SKM-1 (cell line): ENCODE data around the gene PSMD5.
A peak's percentile ranks its signal among the peaks of the same experiment; 100 is the strongest.
"Not testable (repeated sequence)": the region's sequence is repeated elsewhere in the genome, so short reads cannot be mapped to it uniquely, and the experiment has no call there.

Experiments
- DNase-seq: peaks from one replicate; lab custom pipeline; 2025; ENCODE audit not compliant: unreplicated experiment; lab: John Stamatoyannopoulos, UW

Gene PSMD5

DNA sequence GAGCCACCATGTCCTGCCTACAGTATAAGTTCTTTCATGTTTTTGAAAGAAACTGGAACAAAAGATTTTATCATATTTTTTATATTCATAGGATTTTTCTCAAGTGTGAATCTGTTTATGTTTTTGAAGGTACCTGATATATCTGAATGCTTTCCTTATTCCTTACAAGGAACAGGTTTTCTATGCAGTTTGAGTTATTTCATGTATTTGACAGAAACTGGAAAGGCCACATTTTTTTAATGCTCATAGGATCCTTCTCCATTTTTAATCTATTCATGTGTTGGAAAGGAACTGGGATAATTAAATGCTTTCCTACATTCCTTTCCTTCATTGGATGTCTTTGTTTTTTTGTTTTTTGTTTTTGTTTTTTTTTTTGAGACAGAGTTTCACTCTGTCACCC is 33.8 kb downstream of the PSMD5 start:
- no peak for DNase-seq

DNA sequence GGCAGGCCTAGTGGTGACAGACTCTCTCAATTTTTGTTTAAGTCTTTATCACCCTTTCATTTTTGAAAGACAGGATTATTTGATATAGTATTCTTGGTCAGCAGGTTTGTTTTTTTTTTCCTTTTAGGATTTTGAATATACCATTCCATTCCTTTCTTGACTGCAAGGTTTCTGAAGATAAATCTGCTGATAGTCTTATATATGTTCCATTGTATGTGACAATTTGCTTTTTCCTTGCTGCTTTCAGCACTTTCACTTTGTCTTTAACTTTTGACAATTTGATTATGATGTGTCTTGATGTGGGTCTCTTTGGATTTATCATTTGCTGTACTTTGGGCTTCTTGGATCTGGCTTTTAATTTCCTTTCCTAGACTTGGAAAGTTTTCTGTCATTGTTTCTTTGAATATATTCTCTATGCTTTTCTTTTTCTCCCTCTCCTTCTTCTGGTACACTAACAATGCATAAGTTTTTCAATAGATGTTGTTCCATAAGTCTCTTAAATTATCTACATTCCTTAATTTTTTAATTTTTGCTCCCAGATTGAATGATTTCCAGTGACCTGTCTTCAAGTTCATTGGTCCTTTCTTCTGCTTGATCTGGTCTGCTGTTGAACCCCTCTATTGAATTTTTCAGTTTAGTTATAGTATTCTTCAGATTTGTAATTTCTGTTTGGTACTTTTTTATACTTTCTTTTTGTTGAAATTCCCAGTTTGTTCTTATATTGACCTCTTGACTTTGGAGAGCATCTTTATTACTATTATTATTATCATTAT is 34.9 kb downstream of the PSMD5 start:
- DNase-seq, result no peak

DNA sequence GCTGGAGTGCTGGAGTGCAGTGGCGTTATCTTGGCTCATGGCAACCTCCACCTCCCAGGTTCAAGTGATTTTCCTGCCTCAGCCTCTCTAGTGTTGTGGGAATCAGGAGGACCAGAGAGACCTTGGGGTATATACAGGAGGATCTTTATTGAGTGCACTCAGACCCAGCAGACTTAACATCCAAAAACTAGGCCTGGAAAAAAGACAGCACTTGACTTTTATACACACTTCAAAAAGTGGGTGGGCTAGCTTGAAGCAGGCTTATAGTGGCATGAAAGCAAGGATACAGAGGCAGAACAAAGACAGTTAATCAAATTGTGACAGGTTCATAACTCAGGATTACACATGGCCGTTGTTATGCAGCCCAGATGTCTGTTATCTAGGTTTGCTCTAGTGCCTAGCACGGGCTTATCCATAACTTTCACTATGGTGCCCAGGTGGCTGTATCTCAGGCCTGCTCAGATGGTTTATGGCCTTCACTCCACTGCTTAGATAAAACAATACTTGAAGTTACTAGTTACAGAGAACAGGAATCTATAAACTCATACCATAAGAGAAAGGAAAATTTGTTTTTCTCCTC is 37.8 kb downstream of the PSMD5 start:
- DNase-seq, result not testable (repeated sequence)

DNA sequence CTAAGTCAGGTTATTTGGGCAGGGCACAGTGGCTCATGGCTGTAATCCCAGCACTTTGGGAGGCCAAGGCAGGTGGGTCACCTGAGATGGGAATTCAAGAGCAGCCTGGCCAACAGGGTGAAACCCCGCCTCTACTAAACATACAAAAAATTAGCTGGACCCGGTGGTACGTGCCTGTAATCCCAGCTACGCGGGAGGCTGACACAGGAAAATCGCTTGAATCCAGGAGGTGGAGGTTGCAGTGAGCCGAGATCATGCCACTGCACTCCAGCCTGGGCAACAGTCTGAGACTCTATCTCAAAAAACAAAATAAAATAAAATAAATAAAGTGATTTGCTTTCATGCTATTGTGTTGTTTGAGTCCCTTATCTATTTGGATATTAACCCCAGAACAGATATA is 41.3 kb downstream of the PSMD5 start:
- no peak for DNase-seq

DNA sequence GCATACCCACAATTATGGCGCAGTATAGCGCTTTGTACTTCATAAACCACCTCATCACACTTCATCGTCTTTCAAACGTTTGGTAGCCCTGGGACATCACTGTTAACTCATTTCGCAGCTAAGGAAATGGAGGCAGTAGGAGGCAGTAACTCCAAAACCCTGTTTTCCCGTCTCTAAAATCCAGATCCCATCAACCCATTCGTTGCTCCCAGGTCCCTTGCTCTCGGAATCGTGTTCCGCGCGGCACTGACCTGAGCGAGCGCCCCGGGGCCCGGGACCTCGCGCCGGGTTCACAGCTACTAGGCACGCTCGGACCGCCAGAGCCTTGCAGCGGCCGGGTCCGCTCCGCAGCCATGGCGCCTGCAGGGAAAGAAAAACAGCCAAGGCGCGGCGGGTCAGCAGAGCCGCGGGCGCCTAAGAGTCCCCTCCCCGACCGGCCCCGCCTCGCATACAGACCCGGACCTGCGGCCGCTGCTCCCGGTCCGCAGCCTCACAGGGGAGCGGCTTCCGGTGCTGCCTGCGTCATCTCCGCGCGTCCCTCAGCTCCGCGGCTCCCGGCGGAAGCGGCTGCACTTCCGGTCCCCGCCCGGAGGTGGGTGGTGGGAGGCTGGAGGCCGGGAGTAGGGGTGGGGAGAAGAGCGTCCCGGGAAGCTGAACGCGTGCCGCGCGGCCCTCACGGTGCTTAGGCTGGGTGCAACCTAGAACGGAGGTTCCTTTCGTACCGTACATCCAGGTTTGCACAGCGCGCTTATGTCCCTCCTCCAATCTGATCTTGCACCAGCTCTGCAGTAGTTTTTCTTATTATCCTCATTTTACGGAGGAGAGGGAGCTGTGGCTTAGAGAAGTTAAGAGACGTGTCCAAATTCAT is 49.6 kb downstream of the PSMD5 start, which contains the start of gene FBXW2:
Gene FBXW2, minus strand, starts transcription at position 519 of the 868 bp plus-strand sequence. CDS start 5,158 bp downstream, outside the sequence.
- peak; percentile 75 for DNase-seq

DNA sequence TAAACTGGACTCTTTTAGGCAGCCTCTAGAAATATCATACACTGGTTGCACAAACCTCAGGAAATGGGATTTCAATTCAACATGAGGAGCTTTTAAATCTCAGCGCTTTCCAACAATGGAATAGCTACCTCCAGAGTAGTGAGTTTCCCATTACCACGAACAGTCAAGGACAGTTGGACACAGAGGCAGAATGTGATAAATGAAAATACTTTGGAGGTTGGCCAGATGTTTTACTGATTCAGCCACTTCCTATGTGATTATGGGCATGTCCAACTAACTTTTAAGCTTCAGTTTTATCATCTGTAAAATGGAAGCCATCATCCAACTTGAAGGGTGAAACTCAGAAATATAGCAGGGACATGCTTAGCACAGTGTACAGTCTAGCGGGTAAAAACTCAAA is 51.6 kb downstream of the PSMD5 start:
- DNase-seq, result no peak

DNA sequence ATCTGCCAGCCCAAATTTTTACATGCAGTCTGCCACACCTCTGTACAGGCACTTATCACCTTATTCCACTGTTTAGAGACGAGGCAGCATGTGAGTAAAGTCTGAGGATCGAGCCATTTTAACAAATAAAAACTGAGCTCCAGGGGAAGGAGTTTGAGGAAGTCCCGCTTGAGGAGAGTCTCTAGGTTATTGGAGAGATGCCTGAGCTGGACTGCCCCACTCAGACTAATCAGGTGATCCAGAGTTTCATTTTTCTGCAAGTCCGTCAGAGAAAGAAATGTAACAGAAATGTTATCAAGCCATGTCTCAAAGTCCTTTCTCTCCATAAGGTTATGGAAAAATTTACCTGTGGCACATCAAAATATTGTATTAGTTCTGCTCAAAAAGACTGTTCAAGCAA is 54.8 kb downstream of the PSMD5 start:
- DNase-seq, result no peak

DNA sequence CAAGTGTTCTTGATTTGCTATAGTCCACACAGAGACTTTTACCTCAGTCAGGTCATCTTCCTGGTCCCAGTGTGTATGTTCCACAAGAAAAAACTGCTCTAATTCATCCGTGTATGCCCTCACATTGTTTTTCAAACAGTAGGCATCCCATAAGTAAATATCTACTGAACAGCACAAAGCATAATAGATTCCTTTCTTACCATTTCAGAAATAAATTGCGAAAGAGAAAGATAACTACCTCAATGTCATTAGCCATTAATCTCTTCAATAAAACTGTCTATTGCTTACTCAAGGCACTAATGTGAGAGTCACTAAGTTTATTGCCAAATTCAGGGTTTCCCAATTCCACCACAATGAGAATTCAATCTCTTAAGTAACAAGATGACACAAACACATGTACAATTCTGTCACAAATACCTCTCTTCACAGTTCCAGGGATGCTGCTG is 59.1 kb downstream of the PSMD5 start:
- DNase-seq, result peak; percentile 4

DNA sequence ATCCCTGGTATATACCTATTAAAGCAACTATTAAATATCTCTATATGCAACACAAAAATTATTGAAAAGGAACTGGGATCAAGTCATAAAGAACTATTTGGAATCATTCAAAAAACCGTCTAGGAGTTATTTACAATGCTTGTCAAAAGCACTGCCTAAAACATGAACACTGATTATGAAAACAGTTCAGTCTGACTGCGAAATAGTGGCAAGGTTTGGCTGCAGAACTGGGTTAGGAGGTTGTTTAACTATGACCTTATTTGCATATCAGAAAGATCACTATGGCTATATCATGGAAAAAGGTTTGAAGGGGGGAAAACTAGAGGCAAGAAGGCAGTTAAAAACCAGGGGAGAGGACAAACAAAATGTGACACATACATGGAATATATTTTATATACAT is 61.5 kb downstream of the PSMD5 start:
- DNase-seq, result no peak

DNA sequence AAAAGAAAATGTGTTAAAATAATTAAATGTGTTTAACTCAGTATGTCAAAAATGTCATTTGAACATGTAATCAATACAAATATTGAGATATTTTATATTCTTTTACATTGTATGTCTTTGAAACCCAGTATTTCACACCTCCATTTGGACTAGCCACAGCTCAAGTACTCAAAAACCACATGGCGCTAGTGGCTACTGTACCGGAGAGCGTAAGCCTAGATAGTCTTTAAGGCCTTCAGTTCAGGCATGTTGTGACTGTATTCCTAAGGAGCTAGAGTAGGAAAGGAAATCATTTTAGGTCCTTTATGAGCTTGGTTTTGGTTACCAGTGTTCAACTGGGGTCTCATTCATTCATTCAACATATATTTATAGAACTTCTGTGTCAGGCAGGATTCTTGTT is 62.4 kb downstream of the PSMD5 start:
- DNase-seq, result no peak

DNA sequence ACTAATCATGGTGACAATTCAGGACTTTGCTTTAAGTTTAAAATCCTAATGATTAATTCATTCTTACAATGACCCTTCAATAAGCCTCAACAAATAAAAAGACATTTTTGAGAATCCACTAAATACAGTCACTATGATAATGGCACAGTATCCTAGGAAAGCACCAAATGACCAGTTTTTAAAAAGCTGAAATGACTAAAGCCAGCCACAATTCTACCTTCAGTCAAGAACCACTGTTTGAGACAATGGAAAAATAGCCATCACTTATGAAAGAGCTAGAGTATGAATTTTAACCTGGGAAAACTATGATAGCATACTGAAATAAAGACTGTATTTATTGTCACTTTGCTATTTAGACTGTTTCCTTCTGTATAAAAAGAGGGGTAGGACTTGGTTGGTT is 63.5 kb downstream of the PSMD5 start:
- no peak for DNase-seq

DNA sequence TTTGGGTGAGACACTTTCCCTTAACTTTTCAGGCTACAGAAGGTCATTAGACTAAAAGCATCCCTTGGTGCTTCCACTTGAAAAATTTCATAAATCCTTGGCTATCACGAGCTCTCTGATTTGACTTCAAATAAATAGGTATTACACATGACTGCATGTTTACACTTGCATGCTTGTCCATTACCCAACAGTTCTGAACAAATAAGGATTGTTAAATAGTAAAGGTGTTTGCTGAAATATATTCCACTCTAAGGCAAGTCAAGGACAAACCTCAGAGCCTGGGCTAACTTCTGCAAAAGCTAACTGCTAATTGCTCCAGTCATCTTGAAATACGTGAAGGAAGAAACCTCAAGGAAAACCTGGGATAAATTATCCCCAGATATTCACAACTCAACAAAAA is 64.0 kb downstream of the PSMD5 start:
- no peak for DNase-seq

DNA sequence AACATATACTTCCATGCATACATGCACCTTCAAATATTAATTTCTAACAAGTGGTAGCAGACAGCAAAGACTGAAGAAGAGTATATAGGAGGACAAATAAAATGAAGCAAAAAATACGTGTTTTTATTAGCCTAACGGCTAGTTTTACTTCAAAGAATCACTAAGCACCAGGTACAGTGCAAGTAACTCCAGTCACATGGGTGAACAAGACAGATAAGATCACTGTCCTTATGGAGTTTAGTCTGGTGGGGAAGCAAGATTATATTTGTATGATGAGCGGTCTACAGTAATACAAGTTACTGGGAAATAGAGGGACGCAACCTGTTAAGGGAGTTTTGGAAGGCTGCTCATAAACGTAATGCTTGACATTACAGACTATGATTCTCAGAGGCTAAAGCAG is 65.5 kb downstream of the PSMD5 start:
- no peak for DNase-seq

DNA sequence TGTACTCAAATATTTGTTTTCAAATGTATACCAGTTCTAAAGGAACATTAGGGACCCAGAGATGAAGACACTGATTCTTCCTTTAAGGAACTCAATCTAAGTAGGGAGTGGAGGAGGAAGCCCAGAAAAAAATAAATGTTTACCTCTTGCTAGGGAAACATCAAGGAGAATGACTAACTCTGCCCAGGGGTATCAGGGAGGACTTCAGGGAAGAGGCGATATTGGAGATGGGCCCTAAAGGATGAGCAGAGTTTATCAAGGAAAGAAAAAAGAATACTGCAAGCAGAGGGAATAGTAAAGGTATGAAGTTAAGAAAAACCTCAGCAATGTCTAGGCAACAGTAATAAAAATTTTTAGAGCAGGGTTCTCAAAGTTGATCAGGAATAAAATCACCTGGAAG is 65.9 kb downstream of the PSMD5 start:
- DNase-seq, result no peak

DNA sequence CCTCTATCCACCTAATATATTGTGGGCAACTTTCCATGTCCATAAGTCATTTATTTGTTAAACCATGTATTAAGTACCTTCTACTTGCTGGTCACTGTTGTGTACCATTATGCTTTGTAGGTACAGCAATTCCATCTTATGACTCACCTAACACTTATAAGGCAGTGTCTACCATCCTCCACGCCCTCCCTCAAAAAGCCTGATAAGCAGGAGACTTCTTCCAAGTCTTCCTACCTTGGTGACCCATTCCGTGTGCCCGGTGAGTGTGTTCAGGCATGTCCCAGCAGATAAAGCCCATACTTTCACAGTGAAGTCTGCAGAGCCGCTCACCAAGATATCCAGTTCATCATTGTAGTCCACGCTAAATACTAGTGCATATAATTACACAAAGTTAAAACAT is 66.9 kb downstream of the PSMD5 start:
- no peak for DNase-seq

DNA sequence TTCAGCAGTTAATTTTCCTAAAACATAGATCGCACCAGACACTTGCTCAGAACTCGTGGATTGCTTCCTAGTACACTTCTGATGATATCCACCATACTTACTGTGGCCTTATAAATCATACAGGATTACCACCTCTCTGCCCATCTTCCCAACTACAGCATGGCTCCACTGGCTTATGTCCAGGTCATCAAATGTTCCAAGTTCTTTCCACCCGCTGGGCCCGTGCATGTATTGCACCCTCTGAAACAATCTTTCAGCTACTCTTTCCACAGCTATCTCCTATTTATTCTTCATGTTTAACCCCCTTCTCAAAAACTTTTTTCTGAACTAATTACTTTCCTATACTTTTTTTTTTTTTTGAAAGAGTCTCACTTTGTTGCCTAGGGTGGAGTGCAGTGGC is 68.0 kb downstream of the PSMD5 start:
- DNase-seq, result no peak

DNA sequence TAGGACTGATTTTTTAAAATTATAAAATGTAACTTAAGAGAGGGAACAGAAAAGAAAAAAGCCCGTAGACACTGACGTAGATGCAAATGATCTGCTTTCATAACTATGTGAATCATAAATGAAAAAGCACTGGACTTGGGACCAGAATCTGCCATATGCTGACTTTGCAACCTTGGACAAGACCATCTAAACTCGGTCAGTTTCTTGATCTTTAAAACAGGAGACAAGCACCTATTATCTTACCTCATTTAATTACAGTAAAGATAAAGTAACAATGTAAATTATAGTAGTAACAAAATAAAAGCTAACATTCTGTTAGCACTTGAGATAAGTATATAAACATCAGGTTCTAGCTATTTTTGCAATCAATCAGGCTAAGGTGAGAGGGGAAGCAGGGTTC is 69.5 kb downstream of the PSMD5 start:
- no peak for DNase-seq

DNA sequence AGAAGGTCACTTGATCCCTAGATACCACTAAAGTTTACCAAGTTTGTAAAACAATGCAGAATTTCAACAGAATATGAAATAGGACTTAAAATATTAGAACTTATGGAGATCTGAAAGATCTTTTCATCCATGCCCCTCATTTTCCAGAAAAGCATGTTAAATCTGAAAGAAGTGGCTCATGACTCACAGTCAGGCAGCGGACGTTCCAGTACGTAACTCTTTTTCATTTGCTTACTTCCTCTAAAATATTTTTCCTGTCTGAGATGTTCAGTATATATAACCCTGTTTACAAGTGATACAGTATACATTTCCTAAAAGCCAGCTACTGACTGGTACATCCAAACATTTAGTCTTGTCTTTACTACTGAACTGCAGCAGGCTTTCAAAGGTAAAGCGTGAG is 71.8 kb downstream of the PSMD5 start:
- no peak for DNase-seq

DNA sequence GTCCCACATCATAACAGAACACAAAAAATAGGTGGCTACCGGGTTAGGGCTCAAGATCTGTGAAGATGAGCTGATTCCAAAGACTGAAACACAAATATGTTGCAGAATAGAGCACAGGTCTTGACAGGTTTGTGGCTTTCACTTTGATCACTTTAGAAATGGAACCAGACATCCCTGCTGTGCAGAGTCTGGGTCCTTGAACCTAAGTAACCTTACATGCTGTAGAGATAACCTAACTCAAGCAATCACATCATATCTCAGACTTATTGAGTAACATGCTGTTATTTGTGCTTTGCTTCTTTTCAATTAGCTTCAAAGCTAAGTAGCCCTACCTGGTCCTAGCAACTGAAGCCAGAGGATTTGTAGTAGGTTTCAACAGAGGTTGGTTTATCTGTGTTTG is 73.8 kb downstream of the PSMD5 start:
- DNase-seq, result no peak

DNA sequence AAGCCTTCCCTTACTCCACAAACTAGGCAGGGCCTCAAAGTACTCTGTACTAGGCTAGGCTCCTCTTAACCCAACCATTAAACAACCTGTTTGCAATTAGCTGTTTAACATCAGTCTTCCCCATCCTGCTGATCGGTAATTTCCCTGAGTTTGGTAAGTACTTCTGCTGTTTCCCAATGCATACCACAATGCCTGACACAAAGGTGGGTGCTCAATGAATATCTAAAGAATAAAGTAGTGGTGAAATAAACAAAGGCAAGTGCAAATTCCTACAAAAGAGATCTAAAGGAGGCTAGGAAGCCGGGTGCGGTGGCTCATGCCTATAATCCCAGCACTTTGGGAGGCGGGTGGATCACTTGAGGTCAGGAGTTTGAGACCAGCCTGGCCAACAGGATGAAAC is 74.5 kb downstream of the PSMD5 start:
- DNase-seq, result no peak

DNA sequence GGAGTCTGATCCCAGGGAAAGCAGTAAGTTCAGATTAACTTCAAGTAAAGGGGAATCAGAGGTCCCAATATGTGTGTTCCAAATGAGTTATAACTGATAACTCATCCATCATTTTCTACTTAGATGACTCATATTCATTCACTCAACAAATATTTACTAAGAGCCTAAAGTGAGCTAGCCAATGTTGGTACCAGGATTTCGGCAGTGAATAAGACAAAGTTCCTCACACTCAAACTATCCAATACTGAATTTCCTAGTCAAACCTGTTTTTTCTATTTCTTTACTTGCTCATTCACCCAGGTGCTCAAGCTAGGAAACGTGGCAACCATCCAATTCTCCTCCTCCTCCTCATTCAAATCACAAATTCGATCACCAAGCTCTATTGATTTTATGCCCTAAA is 75.3 kb downstream of the PSMD5 start:
- DNase-seq, result no peak
